B cell (primary cell): ENCODE results near the gene ORM1. TPM values are rescaled to one million over a fixed set of nuclear protein-coding genes. Genes with fewer than 3 reads are reported as not detected.

Experiments
- ATAC-seq: fragments of 200-7000 bp; cut with Tn5 transposase; one replicate; pipeline ENCODE4 v1.10.0; 2021; ENCODE audit warnings: low read depth, mild to moderate bottlenecking, moderate number of reproducible peaks, moderate library complexity
- CTCF ChIA-PET: fragments of 350-600 bp; sonication (Branson Sonifier 250); formaldehyde crosslinking; loops from one replicate; lab custom pipeline; 2021; ENCODE audit warnings: antibody characterized with exemption, inconsistent platforms; lab: Charles Lee
- POLR2A ChIA-PET: fragments of 350-600 bp; sonication (Branson Sonifier 250); formaldehyde crosslinking; loops from one replicate; lab custom pipeline; 2021; ENCODE audit warnings: antibody characterized with exemption; lab: Charles Lee
- DNase-seq: peaks from one replicate; pipeline ENCODE4 v3.0.0; 2013
- H2AFZ ChIP-seq: 2 replicates; pipeline ENCODE4 v1.6.1; 2012; ENCODE audit warnings: mild to moderate bottlenecking, low read depth, low read length; ENCODE audit not compliant: insufficient read depth, poor library complexity, severe bottlenecking
- H3K27ac ChIP-seq, 2 donors: 1 replicate in 1 of 2; 2 replicates in 1 of 2; pipeline ENCODE4 v1.5.1; 2012 to 2013; ENCODE audit warnings: low read length in 2 of 2, mild to moderate bottlenecking in 2 of 2, moderate library complexity in 1 of 2
- H3K27me3 ChIP-seq, 4 experiments: fragments of 200-600 bp in 1 of 4; sonication (generic) in 1 of 4; replicated peaks in 1 of 4; 1 replicate in 2 of 4; 2 replicates in 2 of 4; pipeline versions ENCODE4 v1.6.1 to v1.7.0; 2013 to 2016; ENCODE audit warnings: low read length in 3 of 4, mild to moderate bottlenecking in 2 of 4, mixed read lengths in 1 of 4, moderate library complexity in 1 of 4; ENCODE audit not compliant: insufficient read depth in 4 of 4, control insufficient read depth in 3 of 4; ENCODE audit errors: control extremely low read depth in 1 of 4
- H3K36me3 ChIP-seq, 2 experiments: replicated peaks in 1 of 2; 1 replicate in 1 of 2; 2 replicates in 1 of 2; pipeline versions ENCODE4 v1.6.1 to v1.7.1; 2013; ENCODE audit warnings: low read length in 1 of 2; ENCODE audit not compliant: insufficient read depth in 2 of 2, control insufficient read depth in 1 of 2; ENCODE audit errors: control extremely low read depth in 1 of 2, extremely low read depth in 1 of 2
- H3K4me1 ChIP-seq, 2 donors: fragments of 200-600 bp in 1 of 2; sonication (generic) in 1 of 2; 1 replicate in 1 of 2; 2 replicates in 1 of 2; pipeline versions ENCODE4 v1.5.1 to v1.6.1; 2013 to 2017; ENCODE audit warnings: low read length in 2 of 2; ENCODE audit not compliant: control insufficient read depth in 2 of 2, insufficient read depth in 2 of 2
- H3K4me2 ChIP-seq: replicated peaks from 2 replicates; pipeline ENCODE3; 2012; ENCODE audit warnings: mild to moderate bottlenecking, low read depth, low read length; ENCODE audit not compliant: poor library complexity, severe bottlenecking
- H3K4me3 ChIP-seq, 5 experiments: fragments of 200-600 bp in 1 of 5; sonication (generic) in 1 of 5; 1 replicate in 3 of 5; 2 replicates in 2 of 5; pipeline versions ENCODE4 v1.5.1 to v1.7.0; 2011 to 2016; ENCODE audit warnings: low read length in 4 of 5, mild to moderate bottlenecking in 4 of 5, low read depth in 2 of 5, control low read depth in 1 of 5, moderate library complexity in 1 of 5; ENCODE audit not compliant: insufficient read depth in 1 of 5; ENCODE audit errors: control extremely low read depth in 1 of 5, extremely low read depth in 1 of 5
- H3K79me2 ChIP-seq: fragments of 200-600 bp; sonication (generic); one replicate; pipeline ENCODE4 v1.6.0; 2016; ENCODE audit warnings: low read length; ENCODE audit not compliant: control insufficient read depth, insufficient read depth
- H3K9ac ChIP-seq: fragments of 200-600 bp; sonication (generic); 2 replicates; pipeline ENCODE4 v1.6.1; 2017; ENCODE audit warnings: mild to moderate bottlenecking, low read length, moderate library complexity
- H3K9me3 ChIP-seq, 3 donors: one replicate each; pipeline versions ENCODE4 v1.6.1 to v1.7.1; 2013; ENCODE audit warnings: low read length in 2 of 3; ENCODE audit not compliant: control insufficient read depth in 2 of 3, insufficient read depth in 1 of 3; ENCODE audit errors: control extremely low read depth in 1 of 3
- H4K20me1 ChIP-seq: 2 replicates; pipeline ENCODE4 v1.6.0; 2012; ENCODE audit warnings: mild to moderate bottlenecking, low read length; ENCODE audit not compliant: insufficient read depth, control insufficient read depth, poor library complexity, severe bottlenecking
- H3K27ac Mint-ChIP-seq: one replicate; pipeline ENCODE4 v1.8.0; 2021; ENCODE audit warnings: mixed read lengths
- H3K27me3 Mint-ChIP-seq: one replicate; pipeline ENCODE4 v1.8.0; 2021; ENCODE audit warnings: mixed read lengths
- H3K4me1 Mint-ChIP-seq: one replicate; pipeline ENCODE4 v1.8.0; 2021; ENCODE audit warnings: mixed read lengths
- H3K4me3 Mint-ChIP-seq: one replicate; pipeline ENCODE4 v1.8.0; 2021; ENCODE audit warnings: mixed read lengths
- H3K9me3 Mint-ChIP-seq: one replicate; pipeline ENCODE4 v1.8.0; 2022; ENCODE audit warnings: mixed read lengths; ENCODE audit not compliant: insufficient read depth
- EZH2 ChIP-seq: IDR thresholded peaks from 2 replicates; pipeline ENCODE4 v1.6.1; 2012; ENCODE audit warnings: borderline replicate concordance, low read depth, mild to moderate bottlenecking, moderate library complexity, low read length; ENCODE audit not compliant: insufficient read depth, poor library complexity, severe bottlenecking
- WGBS: methylation state at CpG from one replicate; pipeline ENCODE4 v1.1.5; 2013; ENCODE audit warnings: missing lambda C conversion rate; ENCODE audit not compliant: insufficient coverage; 5-methylcytosine and 5-hydroxymethylcytosine counted together
- intact Hi-C: fragments of 100-400 bp; cut with micrococcal nuclease; formaldehyde crosslinking; loops from one replicate; pipeline ENCODE4 v1.10.0; 2022
- polyA plus RNA-seq: library from polyadenylated mRNA; depleted of rRNA; stranded (reverse); fragments of >200 nt; gene quantifications from 2 replicates; pipeline ENCODE4 v1.2.3, GENCODE V29; 2012
- total RNA-seq, 2 donors: library from RNA; stranded (reverse); fragments of 120-200 nt in 1 of 2; gene quantifications; 1 replicate in 1 of 2; 2 replicates in 1 of 2; pipeline versions ENCODE4 v1.2.3 to v1.2.4, GENCODE V29; 2013 to 2022
- TF ChIP-seq, protein P1 (sequence below): fragments of 200-600 bp; IDR thresholded peaks from one replicate; pipeline ENCODE4 v1.8.0; 2022; ENCODE audit warnings: antibody characterized with exemption, mild to moderate bottlenecking

The ORM1 gene
- total and polyA plus RNA-seq, 2 donors (not counting 1 experiment from before 2014, with no cell fraction given): 0.13 TPM; not detected in 1

DNA sequence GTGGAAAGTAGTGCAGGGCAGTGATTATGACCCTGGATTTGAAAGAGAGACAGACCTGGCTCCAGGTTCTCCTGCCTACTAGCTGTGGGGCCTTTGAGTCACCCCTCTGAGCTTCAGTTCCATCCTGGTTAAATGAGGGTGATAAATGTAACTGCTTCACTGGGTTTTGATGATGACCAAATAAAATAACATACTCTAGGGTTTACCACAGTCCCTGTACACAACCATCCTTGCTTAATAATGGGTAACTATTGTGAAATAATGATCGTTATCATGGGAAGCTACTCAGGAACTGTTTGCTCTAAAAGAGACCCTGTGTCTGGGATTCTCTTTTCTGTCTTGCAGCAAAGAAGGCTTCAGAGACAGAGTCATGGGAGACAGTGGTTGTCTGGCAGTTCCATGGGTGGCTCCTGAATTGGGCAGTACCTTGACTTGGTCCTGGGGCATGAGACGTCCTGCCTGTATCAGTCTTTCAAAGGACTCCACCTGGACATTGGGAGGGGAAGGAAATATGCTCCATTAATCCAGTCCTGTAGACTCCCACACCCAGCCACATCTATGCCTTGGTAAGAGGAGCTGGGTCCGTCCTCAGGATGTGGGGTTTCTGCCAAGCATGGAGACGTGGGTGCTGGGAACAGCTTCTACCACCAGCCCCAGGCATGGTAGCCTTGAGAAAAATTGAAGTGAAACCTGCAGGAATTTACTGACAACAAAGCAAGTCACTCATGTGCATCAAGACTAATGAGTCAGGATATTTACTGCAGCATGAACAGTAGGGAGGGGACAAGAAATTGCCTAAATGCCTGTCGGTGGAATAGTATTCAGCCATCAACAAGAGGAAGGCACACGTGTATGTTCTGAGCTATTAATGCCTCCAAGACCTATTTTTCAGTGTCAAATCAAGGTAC, 41.5 kb downstream of the ORM1 start:
- H3K4me3 ChIP-seq: peak overlapping the region in 1 of 5 experiments; percentile 31
- H2AFZ ChIP-seq: no peak overlapping the region
- peak overlapping the region; percentile 10 for H3K9ac ChIP-seq
- H3K9me3 ChIP-seq: no peaks in the 10 kb centered on the region
- Mint-ChIP-seq H3K9me3 (peaks cover 3% of the 10 kb centered on the region), H3K4me1 (peaks cover 72% of the 10 kb centered on the region), H3K27me3 (no peaks in the 10 kb centered on the region), H3K27ac (peak overlapping the region; percentile 94), H3K4me3 (peak overlapping the region; percentile 75)
- CTCF ChIA-PET: interaction anchor here (0.8 to 2.3 kb wide), 7 partner anchors 9 to 289 kb away, joined by 3 to 10 read pairs (median 5); partner anchors contain the start of gene AKNA
- peaks cover 82% of the 10 kb centered on the region for H3K79me2 ChIP-seq
- ATAC-seq (peak; percentile 38), DNase-seq (peak; percentile 64)
- no peaks in the 10 kb centered on the region for H3K27me3 ChIP-seq
- 17% methylated on average over 1 of the region's 6 CpGs for WGBS
- H3K27ac ChIP-seq: peak overlapping the region; percentile 28 to 75
- POLR2A ChIA-PET: interaction anchor here (1.7 to 8.6 kb wide), 5 partner anchors 9 to 33 kb away, joined by 6 to 108 read pairs (median 11); partner anchors contain the start of gene AKNA
- TF ChIP-seq EZH2: no peak
- TF ChIP-seq, protein P1, sequence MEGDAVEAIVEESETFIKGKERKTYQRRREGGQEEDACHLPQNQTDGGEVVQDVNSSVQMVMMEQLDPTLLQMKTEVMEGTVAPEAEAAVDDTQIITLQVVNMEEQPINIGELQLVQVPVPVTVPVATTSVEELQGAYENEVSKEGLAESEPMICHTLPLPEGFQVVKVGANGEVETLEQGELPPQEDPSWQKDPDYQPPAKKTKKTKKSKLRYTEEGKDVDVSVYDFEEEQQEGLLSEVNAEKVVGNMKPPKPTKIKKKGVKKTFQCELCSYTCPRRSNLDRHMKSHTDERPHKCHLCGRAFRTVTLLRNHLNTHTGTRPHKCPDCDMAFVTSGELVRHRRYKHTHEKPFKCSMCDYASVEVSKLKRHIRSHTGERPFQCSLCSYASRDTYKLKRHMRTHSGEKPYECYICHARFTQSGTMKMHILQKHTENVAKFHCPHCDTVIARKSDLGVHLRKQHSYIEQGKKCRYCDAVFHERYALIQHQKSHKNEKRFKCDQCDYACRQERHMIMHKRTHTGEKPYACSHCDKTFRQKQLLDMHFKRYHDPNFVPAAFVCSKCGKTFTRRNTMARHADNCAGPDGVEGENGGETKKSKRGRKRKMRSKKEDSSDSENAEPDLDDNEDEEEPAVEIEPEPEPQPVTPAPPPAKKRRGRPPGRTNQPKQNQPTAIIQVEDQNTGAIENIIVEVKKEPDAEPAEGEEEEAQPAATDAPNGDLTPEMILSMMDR: no peak
- H3K4me1 ChIP-seq: peaks cover 66 to 78% of the 10 kb centered on the region in 2 donors
- H3K36me3 ChIP-seq: peaks cover 6 to 89% of the 10 kb centered on the region in 2 experiments
- intact Hi-C loops: loop anchor here (1.0 to 5.0 kb wide), 4 partner anchors 9 to 33 kb away; no protein-coding TSS in a partner anchor
- peak overlapping the region; percentile 55 for H3K4me2 ChIP-seq
- H4K20me1 ChIP-seq: peaks cover 32% of the 10 kb centered on the region
